Stomach (tissue), 4 donors: ENCODE results near the gene ZNF609.

Experiments used
- CTCF ChIP-seq, 7 experiments: fragments of 450-650 bp in 4 of 7; fragments of 200-600 bp in 3 of 7; sonication (generic) in 3 of 7; IDR thresholded peaks; one replicate each; pipeline ENCODE4 v1.5.1; 2016 to 2019; ENCODE audit warnings: antibody characterized with exemption in 7 of 7, control low read depth in 2 of 7, mild to moderate bottlenecking in 1 of 7
- EP300 ChIP-seq: sonication (generic); formaldehyde crosslinking; IDR thresholded peaks from one replicate; pipeline ENCODE4 v1.6.1; 2017; ENCODE audit warnings: antibody characterized with exemption
- POLR2A ChIP-seq, 4 donors: fragments of 450-650 bp; IDR thresholded peaks; one replicate each; pipeline ENCODE4 v1.6.1; 2016; ENCODE audit warnings: antibody characterized with exemption in 4 of 4, control low read depth in 2 of 4, mild to moderate bottlenecking in 1 of 4, moderate library complexity in 1 of 4
- POLR2AphosphoS5 ChIP-seq, 3 donors: sonication (generic); formaldehyde crosslinking; IDR thresholded peaks; one replicate each; pipeline ENCODE4 v1.6.1; 2016; ENCODE audit warnings: antibody characterized with exemption in 3 of 3

GRCh38 chr15:64697911-64698369 is 237.6 kb downstream of the ZNF609 start:
- no peak for TF ChIP-seq EP300
- TF ChIP-seq CTCF (IDR thresholded peaks at IDR 0.05) = no peak
- no peak for TF ChIP-seq POLR2A (IDR thresholded peaks at IDR 0.05)
- no peak for TF ChIP-seq POLR2AphosphoS5 (IDR thresholded peaks at IDR 0.05)
